WTC11 (cell line): ENCODE results near the gene DMXL1.

Experiments
- ATF1 ChIP-seq: sonication (generic); formaldehyde crosslinking; IDR thresholded peaks from 2 replicates; pipeline ENCODE4 v1.8.1; 2023; ENCODE audit warnings: mild to moderate bottlenecking, moderate library complexity, missing genetic modification reagents
- CREB1 ChIP-seq: sonication (generic); formaldehyde crosslinking; IDR thresholded peaks from 2 replicates; pipeline ENCODE4 v1.8.0; 2023; ENCODE audit warnings: mild to moderate bottlenecking, missing genetic modification reagents
- CTCF ChIP-seq: fragments of 200-600 bp; IDR thresholded peaks from 2 replicates; pipeline ENCODE4 v1.8.0; 2022; ENCODE audit warnings: antibody characterized with exemption
- FOXJ3 ChIP-seq: sonication (generic); formaldehyde crosslinking; IDR thresholded peaks from 2 replicates; pipeline ENCODE4 v1.9.0; 2021; ENCODE audit warnings: missing genetic modification reagents, mild to moderate bottlenecking, borderline replicate concordance
- SMAD3 ChIP-seq: sonication (generic); formaldehyde crosslinking; IDR thresholded peaks from 2 replicates; pipeline ENCODE4 v1.8.0; 2022; ENCODE audit warnings: missing genetic modification reagents, mild to moderate bottlenecking, borderline replicate concordance
- SOX15 ChIP-seq: fragments of 250-450 bp; sonication (Bioruptor Pico); IDR thresholded peaks from 2 replicates; pipeline ENCODE4 v1.9.0; 2021; ENCODE audit warnings: mild to moderate bottlenecking
- USF2 ChIP-seq: sonication (generic); formaldehyde crosslinking; IDR thresholded peaks from 2 replicates; pipeline ENCODE4 v1.8.1; 2023; ENCODE audit warnings: mild to moderate bottlenecking, missing genetic modification reagents, moderate library complexity
- ZBTB21 ChIP-seq: sonication (generic); formaldehyde crosslinking; IDR thresholded peaks from 2 replicates; pipeline ENCODE4 v1.8.1; 2023; ENCODE audit warnings: mild to moderate bottlenecking, missing genetic modification reagents, borderline replicate concordance
- ZNF263 ChIP-seq: sonication (generic); formaldehyde crosslinking; IDR thresholded peaks from 2 replicates; pipeline ENCODE4 v1.8.1; 2022; ENCODE audit warnings: low read depth, mild to moderate bottlenecking, moderate library complexity, missing genetic modification reagents

- no peak for TF ChIP-seq CTCF
- no peak for TF ChIP-seq FOXJ3 (CRISPR knock-in tag)
- TF ChIP-seq USF2, result no peak
- no peak for TF ChIP-seq ZBTB21 (CRISPR knock-in tag)
- no peak for TF ChIP-seq SOX15 (CRISPR knock-in tag)
- TF ChIP-seq ZNF263 (CRISPR knock-in tag), result no peak
- TF ChIP-seq SMAD3, result no peak
- TF ChIP-seq CREB1, result no peak
- no peak for TF ChIP-seq ATF1 (CRISPR knock-in tag)
These were observed 24.7 kb downstream of the DMXL1 start for GRCh38 chr5:119095611-119096010.
